Ovary (tissue), 9 donors: ENCODE data around the gene KHDRBS1. TPM values are rescaled to one million over a fixed set of nuclear protein-coding genes. Genes with fewer than 3 reads are reported as not detected.
"Not testable (repeated sequence)": the region's sequence is repeated elsewhere in the genome, so short reads cannot be mapped to it uniquely, and the experiment has no call there.

Experiments
- DNase-seq, 5 donors: peaks; one replicate each; pipeline ENCODE4 v3.0.0-alpha.2; 2019 to 2020
- H3K27ac ChIP-seq, 2 donors: fragments of 200-600 bp; one replicate each; pipeline versions ENCODE4 v1.5.1 to v1.8.0; 2019 to 2022
- H3K27me3 ChIP-seq: fragments of 200-600 bp; one replicate; pipeline ENCODE4 v1.8.0; 2022
- H3K36me3 ChIP-seq: fragments of 200-600 bp; sonication (generic); one replicate; pipeline ENCODE4 v1.5.1; 2019
- H3K4me1 ChIP-seq: one replicate; pipeline ENCODE4 v1.8.1; 2013; ENCODE audit warnings: mild to moderate bottlenecking, moderate library complexity; ENCODE audit not compliant: insufficient read depth
- H3K4me3 ChIP-seq: fragments of 200-600 bp; sonication (generic); one replicate; pipeline ENCODE4 v1.5.1; 2017
- H3K9me3 ChIP-seq, 2 donors: fragments of 200-600 bp in 1 of 2; sonication (generic) in 1 of 2; one replicate each; pipeline versions ENCODE4 v1.5.1 to v1.8.1; 2013 to 2019; ENCODE audit warnings: mild to moderate bottlenecking in 1 of 2, moderate library complexity in 1 of 2
- CTCF ChIP-seq, 3 donors: fragments of 450-650 bp in 2 of 3; fragments of 200-600 bp in 1 of 3; IDR thresholded peaks; one replicate each; pipeline versions ENCODE4 v1.5.1 to v1.8.0; 2016 to 2022; ENCODE audit warnings: antibody characterized with exemption in 3 of 3, mild to moderate bottlenecking in 1 of 3
- EP300 ChIP-seq: sonication (generic); formaldehyde crosslinking; IDR thresholded peaks from one replicate; pipeline ENCODE4 v1.6.1; 2017; ENCODE audit warnings: antibody characterized with exemption
- POLR2A ChIP-seq: fragments of 450-650 bp; IDR thresholded peaks from one replicate; pipeline ENCODE4 v1.6.1; 2017; ENCODE audit warnings: antibody characterized with exemption, mild to moderate bottlenecking, moderate library complexity
- WGBS, 3 donors: extraction: QIAGEN DNeasy Blood & Tissue Kit in 1 of 3; methylation state at CpG; one replicate each; pipeline versions ENCODE4 v1.1.5 to v1.1.7; 2013 to 2017; 5-methylcytosine and 5-hydroxymethylcytosine counted together
- intact Hi-C, 4 donors: fragments of 100-400 bp; cut with DNase I; formaldehyde crosslinking; loops; one replicate each; pipeline versions ENCODE4 v1.11.0 to v1.15.1; 2022 to 2023
- polyA plus RNA-seq, 2 donors: library from polyadenylated mRNA; stranded (reverse); fragments of 200-250 nt in 1 of 2; fragments of 350-450 nt in 1 of 2; fragmentation: Illumina TruSeq in 1 of 2; extraction: RNeasy Lipid Tissue Mini Kit (QIAGEN cat#74804) in 1 of 2; gene quantifications; one replicate each; pipeline ENCODE4 v1.2.3, GENCODE V29; 2013 to 2014
- total RNA-seq, 7 donors: library from RNA; depleted of rRNA in 2 of 7; stranded (reverse); fragments of >200 nt in 2 of 7; fragmentation: NEBNext Ultra II Directional in 3 of 7; extraction: Animal tissue kit (Norgen Biotek cat#: 25700) in 3 of 7; gene quantifications; one replicate each; pipeline versions ENCODE4 v1.1.0 to v1.2.4, GENCODE V29; 2016 to 2023
- donor health status: DM: no; HTN: no; CAD: no; lungs with moderate emphysema.
- donor health status: DM: no; HTN: no; CAD: no.
- donor health status: Bipolar disorder and iron deficiency.
- donor health status: DM: yes; HTN: yes; CAD: no.
- donor health status: DM: no; HTN: no; CAD: no.
- donor health status: DM: yes; HTN: yes; CAD: no.

The KHDRBS1 gene
- total and polyA plus RNA-seq, 9 donors: 84.3 to 184 (median 143) TPM

- H3K27me3 ChIP-seq: no peaks in the 10 kb centered on the region
- H3K36me3 ChIP-seq: no peaks in the 10 kb centered on the region
- peaks cover 12% of the 10 kb centered on the region for H3K4me1 ChIP-seq
- DNase-seq: no peak
- no peak for TF ChIP-seq EP300
- TF ChIP-seq CTCF (IDR thresholded peaks at IDR 0.05): no peak
- no peak for TF ChIP-seq POLR2A
- H3K27ac ChIP-seq: peak overlapping the region in 1 of 2 donors; percentile 39
- H3K4me3 ChIP-seq: no peak overlapping the region
- intact Hi-C loops: loop anchor here in 3 of 4 donors (5.0 to 10.0 kb wide), 3 partner anchors 48 to 398 kb away; partner anchors contain the start of gene KHDRBS1 (in 1 of the 3)
- H3K9me3 ChIP-seq: no peaks in the 10 kb centered on the region
- WGBS, 3 donors: 69 to 73% (median 69%) methylated on average over 4 of the region's 4 CpGs
Observed at GRCh38 chr1:32062867-32063230, 49.2 kb downstream of the KHDRBS1 start.

- no peaks in the 10 kb centered on the region for H3K9me3 ChIP-seq
- H3K4me1 ChIP-seq: peaks cover 12% of the 10 kb centered on the region
- no peak overlapping the region for H3K4me3 ChIP-seq
- H3K36me3 ChIP-seq: no peaks in the 10 kb centered on the region
- 7 to 13% (median 13%) methylated on average over 1 of the region's 1 CpG for WGBS, 3 donors
- DNase-seq: no peak
- H3K27me3 ChIP-seq: no peaks in the 10 kb centered on the region
- intact Hi-C loops: loop anchor here in 3 of 4 donors (5.0 to 10.0 kb wide), 3 partner anchors 48 to 398 kb away; partner anchors contain the start of gene KHDRBS1 (in 1 of the 3)
- H3K27ac ChIP-seq: peak overlapping the region in 1 of 2 donors; percentile 39
- TF ChIP-seq EP300: no peak
- TF ChIP-seq CTCF (IDR thresholded peaks at IDR 0.05): peak; percentile 29 to 79 (median 71)
- no peak for TF ChIP-seq POLR2A
Observed at GRCh38 chr1:32063261-32063681, 49.6 kb downstream of the KHDRBS1 start.

GRCh38 chr1:32065613-32066488 lies 52.2 kb downstream of the KHDRBS1 start:
- WGBS, 3 donors: 51 to 66% (median 63%) methylated on average over 21 of the region's 21 CpGs
- intact Hi-C loops: loop anchor here in 2 of 4 donors (10.0 kb wide), 2 partner anchors 51 to 401 kb away; partner anchors contain the start of gene KHDRBS1 (in 1 of the 2)

GRCh38 chr1:32066489-32066873 lies 52.8 kb downstream of the KHDRBS1 start:
- intact Hi-C loops: loop anchor here in 2 of 4 donors (10.0 kb wide), 2 partner anchors 52 to 402 kb away; partner anchors contain the start of gene KHDRBS1 (in 1 of the 2)
- no peak overlapping the region for H3K27ac ChIP-seq
- no peaks in the 10 kb centered on the region for H3K27me3 ChIP-seq
- no peaks in the 10 kb centered on the region for H3K9me3 ChIP-seq
- DNase-seq: peak in 3 of 5 donors; percentile 31 to 65 (median 39)
- TF ChIP-seq POLR2A (no peak), CTCF (IDR thresholded peaks at IDR 0.05) (no peak), EP300 (no peak)
- H3K4me1 ChIP-seq: peaks cover 12% of the 10 kb centered on the region
- no peaks in the 10 kb centered on the region for H3K36me3 ChIP-seq
- 0 to 1% (median 1%) methylated on average over 4 of the region's 4 CpGs for WGBS, 3 donors
- no peak overlapping the region for H3K4me3 ChIP-seq

More at GRCh38 chr1:32065613-32066488, 52.2 kb downstream of the KHDRBS1 start:
- not testable (repeated sequence) for H3K27me3 ChIP-seq, H3K36me3 ChIP-seq, H3K9me3 ChIP-seq, DNase-seq, H3K27ac ChIP-seq, H3K4me3 ChIP-seq
- peaks cover 12% of the 10 kb centered on the region for H3K4me1 ChIP-seq
